DMS79 (cell line): ENCODE measurements around the gene EPC1.
"Not testable (repeated sequence)": the region's sequence is repeated elsewhere in the genome, so short reads cannot be mapped to it uniquely, and the experiment has no call there.

Experiments used
- DNase-seq: peaks from one replicate; lab custom pipeline; 2025; lab: John Stamatoyannopoulos, UW

The EPC1 gene, protein sequence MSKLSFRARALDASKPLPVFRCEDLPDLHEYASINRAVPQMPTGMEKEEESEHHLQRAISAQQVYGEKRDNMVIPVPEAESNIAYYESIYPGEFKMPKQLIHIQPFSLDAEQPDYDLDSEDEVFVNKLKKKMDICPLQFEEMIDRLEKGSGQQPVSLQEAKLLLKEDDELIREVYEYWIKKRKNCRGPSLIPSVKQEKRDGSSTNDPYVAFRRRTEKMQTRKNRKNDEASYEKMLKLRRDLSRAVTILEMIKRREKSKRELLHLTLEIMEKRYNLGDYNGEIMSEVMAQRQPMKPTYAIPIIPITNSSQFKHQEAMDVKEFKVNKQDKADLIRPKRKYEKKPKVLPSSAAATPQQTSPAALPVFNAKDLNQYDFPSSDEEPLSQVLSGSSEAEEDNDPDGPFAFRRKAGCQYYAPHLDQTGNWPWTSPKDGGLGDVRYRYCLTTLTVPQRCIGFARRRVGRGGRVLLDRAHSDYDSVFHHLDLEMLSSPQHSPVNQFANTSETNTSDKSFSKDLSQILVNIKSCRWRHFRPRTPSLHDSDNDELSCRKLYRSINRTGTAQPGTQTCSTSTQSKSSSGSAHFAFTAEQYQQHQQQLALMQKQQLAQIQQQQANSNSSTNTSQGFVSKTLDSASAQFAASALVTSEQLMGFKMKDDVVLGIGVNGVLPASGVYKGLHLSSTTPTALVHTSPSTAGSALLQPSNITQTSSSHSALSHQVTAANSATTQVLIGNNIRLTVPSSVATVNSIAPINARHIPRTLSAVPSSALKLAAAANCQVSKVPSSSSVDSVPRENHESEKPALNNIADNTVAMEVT

DNA sequence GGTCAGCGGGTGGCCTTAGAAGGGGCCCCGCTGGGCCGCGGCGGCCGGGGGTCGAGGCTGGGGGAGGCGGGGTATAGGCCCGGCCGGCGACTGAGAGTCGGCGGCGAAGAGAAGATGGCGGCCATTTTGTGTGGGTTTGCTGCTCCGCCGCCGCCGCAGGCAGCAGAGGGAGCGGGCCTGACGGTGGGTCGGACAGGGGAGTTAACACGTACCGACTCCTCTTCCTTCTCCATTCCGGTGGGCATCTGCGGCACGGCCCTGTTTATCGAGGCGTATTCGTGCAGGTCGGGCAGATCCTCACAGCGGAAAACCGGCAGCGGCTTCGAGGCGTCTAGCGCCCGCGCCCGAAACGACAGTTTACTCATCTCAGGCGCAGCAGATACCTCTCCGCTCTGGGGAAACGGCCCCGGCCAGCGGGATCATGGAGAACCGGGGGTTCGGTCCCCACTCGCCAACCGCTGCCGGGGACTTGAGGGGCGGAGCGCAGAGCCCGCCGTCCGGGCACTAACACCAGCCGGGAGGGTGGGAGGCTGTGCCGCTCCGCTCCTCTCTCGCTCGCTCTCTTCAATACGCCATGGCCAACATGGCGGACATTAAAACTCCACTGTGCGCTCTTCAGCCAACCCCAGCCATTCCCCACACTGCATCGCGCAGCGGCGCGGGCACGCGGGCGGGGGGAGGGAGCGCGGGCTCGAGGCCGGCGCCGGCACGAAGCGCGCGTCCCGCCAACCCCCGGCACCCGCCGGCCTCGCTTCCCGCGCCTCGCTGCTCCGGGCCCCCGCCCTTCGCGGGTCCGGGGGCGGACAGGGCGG is at the start of gene EPC1:
Gene EPC1, minus strand, starts transcription at position 608 of the 812 bp plus-strand sequence. Its CDS starts 243 bp downstream, at position 365.
- peak; percentile 28 for DNase-seq

DNA sequence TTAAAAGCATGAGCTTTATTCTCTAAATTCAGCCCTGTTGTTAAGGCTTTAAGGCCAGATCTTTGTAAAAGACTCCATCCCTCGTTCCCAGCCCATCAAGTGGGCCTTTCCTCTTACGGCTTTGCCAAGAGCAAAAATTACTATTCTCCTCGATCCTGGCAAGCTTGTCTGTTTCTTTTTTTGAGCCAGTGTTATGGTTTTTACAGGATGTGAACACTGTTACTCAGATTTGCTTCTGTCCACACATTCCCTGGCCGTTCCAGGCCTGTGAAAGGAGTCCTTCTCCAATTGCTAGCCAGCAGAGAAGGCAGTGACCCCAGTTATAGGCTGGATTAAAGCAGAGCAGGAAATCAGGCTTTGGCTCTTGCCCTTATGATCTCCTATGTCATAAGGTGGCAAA is 47.0 kb upstream of the EPC1 start:
- no peak for DNase-seq

DNA sequence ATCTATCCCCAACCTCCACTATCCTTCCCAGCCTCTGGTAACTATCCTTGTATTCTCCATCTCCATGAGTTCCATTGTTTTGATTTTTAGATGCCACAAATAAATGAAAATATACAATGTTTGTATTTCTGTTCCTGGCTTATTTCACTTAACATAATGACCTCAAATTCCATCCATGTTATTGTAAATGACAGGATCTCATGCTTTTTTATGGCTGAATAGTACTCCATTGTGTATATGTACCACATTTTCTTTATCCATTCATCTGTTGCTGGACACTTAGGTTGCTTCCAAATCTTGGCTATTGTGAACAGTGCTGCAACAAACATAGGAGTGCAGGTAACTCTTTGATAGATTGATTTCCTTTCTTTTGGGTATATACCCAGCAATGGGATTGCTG is 45.3 kb upstream of the EPC1 start:
- DNase-seq = not testable (repeated sequence)

DNA sequence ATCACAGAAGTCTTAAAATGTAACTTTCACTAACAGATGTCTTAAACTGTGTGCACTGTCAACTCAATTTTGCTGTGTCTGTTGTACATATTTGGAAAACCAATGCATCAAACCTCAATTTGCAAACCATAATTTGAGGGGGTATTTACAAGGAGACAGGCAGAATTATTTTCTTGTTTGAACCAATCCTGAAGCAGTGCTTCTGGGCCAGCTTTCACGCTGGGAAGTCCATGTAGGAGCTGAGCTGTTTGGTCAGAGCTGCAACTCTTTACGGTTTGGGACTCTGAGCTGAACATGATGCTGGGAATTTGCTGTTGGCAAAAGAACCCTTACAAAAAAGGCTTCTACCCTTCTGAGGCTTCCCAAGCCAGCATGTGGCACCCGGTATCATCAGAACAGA is 43.2 kb upstream of the EPC1 start:
- DNase-seq = no peak

DNA sequence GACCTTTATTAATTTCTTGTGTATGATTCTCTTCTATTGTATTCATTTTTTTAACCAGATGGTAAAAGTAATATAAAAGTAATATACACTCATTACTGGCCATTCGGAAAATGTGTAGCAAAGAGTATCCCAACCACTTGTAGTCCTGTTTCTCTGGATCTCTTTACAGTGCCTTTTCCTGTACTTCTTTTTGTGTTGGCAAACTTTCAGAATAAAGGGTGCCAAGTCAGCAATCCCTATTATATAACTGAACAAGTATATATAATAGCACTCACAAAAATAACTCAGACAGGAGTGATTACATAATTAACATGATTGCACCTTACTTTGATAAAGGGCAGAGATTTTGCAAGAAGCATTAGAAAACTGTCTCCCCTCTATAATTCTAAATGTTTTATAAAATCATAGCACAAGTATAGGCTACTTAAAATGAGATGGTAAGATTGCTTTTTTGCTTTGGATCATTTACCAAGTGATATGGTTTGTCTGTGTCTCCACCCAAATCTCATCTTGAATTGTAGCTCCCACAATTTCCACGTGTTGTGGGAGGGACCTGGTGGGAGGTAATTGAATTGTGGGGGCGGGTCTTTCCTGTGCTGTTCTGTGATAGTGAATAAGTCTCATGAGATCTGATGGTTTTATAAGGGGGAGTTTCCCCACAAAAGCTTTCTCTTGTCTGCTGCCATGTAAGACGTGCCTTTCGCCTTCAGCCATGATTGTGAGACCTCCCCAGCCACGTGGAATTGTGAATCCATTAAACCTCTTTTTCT is 41.5 kb upstream of the EPC1 start:
- DNase-seq = no peak

DNA sequence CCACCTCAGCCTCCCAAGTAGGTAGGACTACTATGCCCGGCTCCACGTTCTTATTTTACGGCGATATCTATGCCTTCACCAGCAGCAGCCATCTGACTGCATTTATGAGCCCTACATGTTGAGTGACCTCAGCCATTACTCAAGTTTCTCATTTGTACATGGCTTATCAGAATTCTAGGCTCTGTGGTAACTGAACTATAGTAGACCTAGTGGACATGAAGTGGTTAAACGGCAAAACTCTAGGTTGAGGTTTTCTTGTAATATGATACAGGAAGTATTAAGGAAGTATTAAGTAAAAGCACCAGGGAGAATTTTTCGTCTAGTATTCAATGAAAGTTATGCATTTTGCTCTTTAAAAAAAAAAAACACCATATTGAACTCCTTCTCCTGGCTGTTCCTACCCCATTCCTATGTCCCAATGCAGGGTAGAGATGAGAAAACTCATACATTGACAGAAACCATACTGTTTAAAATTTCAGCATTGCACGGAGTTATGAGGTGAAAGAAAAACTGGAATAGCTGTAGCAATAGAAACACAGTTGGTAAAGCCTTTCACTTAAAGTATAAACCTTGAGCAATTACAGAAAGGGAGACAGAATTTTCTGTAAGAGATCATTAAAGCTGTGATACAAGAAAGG is 39.8 kb upstream of the EPC1 start:
- no peak for DNase-seq

DNA sequence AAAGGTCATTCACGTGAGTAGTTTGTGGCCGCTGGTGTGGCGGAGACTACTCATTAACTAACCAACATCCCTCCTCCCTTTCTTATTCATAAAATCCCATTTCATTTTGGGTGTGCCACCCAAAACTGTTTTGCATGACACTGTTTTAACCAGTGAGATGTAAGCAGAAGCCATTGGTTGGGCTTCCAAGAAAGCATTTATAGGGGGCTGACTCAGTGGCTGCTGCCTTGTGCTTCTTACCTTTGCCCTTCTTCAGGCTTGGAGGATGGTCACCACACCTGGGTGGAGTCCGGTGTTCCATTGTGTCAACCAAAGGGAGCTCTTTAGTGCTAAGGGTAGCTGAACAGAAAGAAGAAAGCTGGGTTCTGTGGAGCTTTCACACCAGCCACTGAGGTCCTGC is 37.2 kb upstream of the EPC1 start:
- DNase-seq = no peak

DNA sequence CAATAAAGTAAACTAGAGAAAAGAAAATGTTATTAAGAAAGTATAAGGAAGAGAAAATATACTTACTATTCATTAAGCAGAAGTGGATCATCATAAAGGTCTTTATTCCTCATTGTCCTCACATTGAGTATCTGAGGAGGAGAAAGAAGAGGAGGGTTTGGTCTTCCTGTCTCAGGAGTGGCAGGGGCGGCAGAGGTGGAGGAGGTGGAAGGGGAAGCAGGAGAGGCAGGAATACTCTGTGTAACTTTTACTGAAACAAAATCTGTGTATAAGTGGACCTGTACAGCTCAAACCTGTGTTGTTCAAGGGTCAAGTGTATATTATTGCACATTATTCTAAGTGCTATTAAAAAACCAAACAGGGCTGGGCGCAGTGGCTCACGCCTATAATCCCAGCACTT is 34.2 kb upstream of the EPC1 start:
- no peak for DNase-seq

DNA sequence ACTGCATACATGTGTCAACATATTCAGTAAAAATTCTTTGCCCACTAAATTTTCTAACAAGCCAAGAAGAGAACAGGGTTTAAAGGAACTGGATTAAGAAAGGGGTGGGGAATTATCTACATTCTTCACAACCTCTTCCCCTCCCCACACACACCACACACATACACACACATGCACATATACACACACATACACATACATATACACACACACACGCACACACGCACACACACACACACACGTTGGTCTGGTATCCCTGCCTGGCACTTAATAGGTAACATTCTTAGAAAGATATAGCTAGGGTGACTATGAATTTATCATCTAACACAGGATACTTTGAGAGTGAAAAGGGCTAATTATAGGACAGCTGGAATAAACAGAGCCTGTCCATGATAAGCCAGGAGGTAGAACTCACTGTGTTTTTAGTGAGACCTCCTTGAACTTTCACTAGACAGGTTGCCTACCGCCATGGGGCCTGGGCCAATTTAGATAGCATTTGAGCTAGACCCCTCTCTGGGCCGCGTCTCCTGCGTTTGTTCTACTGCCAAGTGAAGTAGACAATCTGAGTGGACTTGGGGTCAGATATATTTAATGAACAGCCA is 33.1 kb upstream of the EPC1 start:
- DNase-seq = no peak

DNA sequence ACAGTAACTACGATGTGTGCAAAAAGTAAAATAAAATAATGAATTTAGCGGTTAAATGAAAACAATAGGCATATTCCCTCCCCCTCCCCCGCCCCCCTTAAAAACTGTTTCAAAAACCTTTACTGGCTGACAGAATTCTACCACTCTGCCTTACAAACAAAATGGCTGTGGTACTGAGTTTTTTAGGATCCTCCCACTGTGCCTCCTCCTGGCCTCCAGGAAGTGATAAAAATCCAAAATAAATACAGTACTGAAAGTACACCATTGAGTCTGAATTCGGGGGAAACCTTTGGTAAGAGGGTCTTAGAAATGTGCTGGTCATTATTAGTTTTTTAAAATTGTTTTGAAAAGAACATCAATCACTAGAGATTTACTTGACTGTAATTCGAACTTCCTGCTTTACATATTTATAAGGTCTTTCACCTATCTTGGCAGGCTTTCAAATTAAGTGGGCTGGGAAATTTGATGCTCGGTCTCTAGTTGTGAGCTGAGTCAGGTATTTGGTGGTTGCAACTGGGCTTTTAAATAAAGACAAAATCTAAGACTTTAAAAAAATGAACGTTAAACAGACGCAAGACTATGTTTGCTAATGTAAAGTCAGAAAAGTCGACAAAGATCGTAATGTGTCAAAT is 32.5 kb upstream of the EPC1 start:
- peak; percentile 49 for DNase-seq

DNA sequence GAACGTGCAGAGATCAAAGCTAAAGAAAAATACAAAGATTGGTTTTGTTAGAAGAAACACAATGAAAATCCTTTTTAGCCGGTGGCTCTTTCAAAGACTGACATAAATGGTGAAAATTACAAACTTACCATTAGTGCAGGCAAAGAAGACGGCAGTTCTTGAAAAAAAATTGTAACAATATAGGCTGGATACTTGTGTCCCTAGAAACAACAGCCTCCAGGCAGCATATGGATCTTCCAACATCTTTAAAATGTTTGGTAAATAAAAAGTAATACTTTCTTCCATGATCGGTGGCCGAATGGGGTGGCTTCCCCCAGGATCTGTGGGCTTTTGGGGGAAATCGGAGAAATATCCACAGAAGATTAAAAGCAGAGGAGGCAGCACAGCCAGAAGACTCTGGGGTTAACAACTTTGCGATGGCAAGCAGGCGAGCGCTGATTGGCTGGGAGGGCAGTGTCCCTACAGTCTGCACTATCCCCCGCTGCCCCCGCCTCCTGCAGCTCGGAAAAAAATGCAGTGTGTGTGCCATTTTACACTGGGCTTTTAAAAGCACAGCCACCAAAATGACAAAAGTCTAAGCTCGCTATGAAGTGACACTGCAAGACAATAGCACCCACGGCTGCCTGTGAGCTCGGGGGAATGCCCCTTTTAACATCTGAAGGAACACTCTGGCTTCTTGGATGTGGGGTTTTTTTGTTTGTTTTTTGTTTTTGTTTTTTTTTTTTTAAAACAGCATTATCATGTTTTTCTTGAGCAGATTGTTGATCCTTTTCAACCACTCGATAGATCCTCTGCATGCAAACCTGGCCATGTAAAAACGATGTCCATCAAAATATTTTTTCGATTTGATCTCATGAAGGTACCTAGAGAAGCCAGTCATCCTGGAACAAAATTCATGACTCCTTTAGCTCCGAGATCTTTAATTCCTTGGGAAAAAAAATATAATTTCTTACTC is 31.7 kb upstream of the EPC1 start:
- DNase-seq = peak; percentile 56

DNA sequence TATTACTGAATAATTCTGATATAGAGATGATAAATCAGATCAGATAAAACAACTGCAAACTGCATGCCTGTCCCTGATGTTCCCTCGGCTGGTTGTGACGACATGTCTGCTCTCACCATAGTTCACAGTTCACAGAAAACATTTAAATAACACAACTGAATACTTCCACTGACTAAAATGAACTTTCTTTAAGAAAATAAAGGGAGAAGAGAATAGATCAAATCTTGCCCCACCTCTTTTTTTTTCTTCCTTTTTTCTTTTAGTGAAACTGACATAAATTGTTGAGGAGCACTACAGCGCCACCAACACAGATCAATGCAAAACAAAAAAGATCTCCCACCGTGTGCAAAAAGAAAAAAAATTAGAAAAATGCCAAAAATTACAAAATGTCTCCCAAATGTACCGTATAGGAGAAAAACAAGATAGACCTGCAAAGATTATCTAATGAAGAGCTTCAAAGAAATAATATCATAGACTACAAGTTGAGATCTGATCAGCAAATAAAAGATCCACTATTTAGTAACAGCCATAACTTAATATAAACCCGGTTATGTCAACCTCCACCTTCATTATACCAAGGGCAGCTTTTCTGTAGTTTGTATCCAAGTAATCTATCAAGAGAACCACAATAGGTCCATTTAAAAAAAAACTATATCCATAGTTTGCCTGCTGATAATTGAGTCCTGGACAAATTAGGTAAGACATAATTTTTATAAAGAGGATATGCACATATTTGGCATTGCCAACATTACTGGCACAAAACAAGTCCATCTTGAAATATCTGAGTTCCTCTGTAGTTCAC is 30.7 kb upstream of the EPC1 start:
- no peak for DNase-seq

DNA sequence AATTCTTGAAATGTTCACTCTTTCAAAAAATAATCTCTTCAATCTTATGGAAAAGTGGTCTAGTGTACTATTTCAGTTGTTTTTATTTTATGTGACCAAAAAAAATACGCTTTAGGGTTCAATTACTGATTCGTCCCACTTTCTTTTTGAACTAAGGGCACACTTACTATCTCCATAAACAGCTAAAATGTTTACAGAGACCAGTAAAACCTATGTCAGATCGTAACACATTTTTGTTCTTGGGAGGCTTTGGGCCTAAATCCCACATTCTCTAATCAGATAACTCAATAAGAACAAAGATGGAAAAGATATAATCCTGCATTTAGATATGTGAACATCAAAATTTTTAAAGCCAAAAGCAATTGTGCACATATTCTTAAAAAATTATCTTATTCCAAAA is 29.8 kb upstream of the EPC1 start:
- DNase-seq = no peak

DNA sequence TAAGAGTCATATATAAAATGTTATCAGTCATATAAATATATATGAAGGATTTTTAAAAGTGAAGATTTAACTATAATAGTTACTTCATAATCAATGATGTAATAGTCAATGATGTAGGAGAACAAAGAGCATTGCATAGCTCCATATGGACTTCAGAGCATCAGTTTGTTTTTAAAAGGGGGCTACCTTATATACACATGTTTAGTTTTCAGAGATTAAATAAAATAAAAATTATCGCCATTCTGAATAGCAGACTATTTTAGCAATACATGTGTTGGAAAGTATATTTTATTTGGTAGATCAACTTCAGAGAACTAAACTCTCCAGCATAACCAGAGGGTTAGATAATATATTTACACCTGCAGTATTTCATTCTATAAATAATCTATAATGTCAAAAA is 29.1 kb upstream of the EPC1 start:
- no peak for DNase-seq

DNA sequence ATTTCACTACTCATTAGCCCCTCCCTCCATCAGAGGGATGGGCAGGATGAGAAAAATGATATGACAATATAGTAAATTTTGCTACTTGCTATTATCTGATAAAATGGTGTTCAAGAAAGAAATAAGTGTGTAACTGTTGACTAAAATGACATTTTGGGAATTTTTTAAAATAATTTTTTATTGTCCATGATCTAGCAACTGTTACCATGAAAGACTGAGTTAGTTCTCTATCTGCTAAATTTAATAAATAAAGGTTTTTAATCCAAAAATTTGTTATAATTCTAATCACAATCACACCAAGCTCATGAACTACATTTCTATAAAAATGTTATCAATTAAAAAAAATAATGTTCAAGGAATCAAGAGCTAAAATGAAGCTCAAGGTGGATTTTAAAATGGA is 28.7 kb upstream of the EPC1 start:
- no peak for DNase-seq

DNA sequence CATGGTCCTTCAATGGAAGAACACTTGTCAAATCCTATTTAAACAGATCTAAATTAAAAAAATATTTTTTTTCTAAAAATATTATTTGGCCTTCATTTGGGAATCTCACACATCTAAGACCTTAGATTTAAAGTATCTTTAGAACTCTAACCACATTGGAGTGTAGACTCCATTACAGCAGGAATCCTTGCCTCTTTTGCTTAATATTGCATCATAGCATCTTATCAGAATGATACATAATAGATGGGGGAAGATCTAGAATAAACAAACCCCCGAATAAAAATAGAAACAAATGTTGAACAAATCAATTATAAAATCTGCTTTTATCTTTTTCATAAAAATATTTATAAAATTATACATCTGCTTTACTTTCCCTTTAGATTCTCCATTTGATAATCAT is 27.6 kb upstream of the EPC1 start:
- DNase-seq = no peak

DNA sequence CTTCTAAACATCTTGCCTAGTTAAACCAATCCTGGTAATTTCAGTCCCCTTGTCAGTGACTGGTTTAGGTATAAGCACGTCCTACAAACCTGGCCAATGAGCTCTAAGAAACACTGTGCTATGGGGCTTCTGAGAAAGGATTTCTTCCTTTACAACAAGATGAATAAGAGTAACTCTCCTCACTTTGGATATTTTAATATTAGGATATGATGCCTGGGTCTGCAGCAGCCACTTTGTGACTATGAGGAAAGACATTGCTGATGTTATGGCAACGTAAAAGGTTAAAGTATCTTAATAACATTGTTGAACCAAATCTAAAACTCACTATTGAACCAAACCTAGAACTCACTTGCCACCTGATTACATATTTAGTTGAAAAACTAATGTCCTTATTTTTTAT is 26.5 kb upstream of the EPC1 start:
- DNase-seq = no peak

DNA sequence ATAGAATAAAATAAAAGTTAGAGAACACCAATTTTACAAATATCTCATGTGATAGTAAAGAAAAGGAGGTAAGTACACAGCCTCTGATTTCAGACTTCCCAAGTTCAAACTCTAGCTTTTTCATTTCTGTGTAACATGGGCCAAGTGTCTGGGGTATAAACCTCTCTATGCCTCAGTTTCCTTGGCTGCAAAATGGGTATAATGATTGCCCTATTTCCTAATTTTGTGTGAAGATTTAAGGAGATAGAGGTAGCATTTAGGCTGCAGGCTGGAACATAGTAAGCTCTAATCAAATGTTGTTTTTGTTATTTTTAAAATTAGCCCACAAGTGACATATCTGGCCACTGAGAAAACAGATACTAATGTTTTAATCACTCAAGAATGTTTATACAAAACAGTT is 26.1 kb upstream of the EPC1 start:
- DNase-seq = no peak
